ENCODE measurements around the gene DDIT3.
"Not testable (repeated sequence)": the region's sequence is repeated elsewhere in the genome, so short reads cannot be mapped to it uniquely, and the experiment has no call there.

The DDIT3 gene

GRCh38 chr12:57513266-57513665, 7.0 kb downstream of the DDIT3 start:
- no peak for DNase-seq (ENCODE audit: low read depth)

GRCh38 chr12:57512665-57513064, 7.6 kb downstream of the DDIT3 start:
- no peak for DNase-seq (ENCODE audit: low read depth)

GRCh38 chr12:57511588-57512325, 8.6 kb downstream of the DDIT3 start:
- DNase-seq (ENCODE audit: low read depth), result no peak

- DNase-seq (ENCODE audit: low read depth), result no peak
Observed at GRCh38 chr12:57511161-57511560, 9.2 kb downstream of the DDIT3 start.

- not testable (repeated sequence) for DNase-seq (ENCODE audit: low read depth)
Observed at GRCh38 chr12:57507796-57508195, 12.5 kb downstream of the DDIT3 start.

- DNase-seq (ENCODE audit: low read depth), result not testable (repeated sequence)
Observed at GRCh38 chr12:57506541-57506940, 13.8 kb downstream of the DDIT3 start.

- DNase-seq (ENCODE audit: low read depth), result not testable (repeated sequence)
Observed at GRCh38 chr12:57502311-57502969, 17.9 kb downstream of the DDIT3 start.

- DNase-seq (ENCODE audit: low read depth), result no peak
Observed at GRCh38 chr12:57500213-57500612, 20.1 kb downstream of the DDIT3 start.

- DNase-seq (ENCODE audit: low read depth), result no peak
Observed at GRCh38 chr12:57498571-57498970, 21.7 kb downstream of the DDIT3 start.

- no peak for DNase-seq (ENCODE audit: low read depth)
Observed at GRCh38 chr12:57498132-57498502, 22.2 kb downstream of the DDIT3 start.

- DNase-seq (ENCODE audit: low read depth), result no peak
Observed at GRCh38 chr12:57497223-57498131, 22.8 kb downstream of the DDIT3 start.

- DNase-seq (ENCODE audit: low read depth), result no peak
Observed at GRCh38 chr12:57496822-57497221, 23.5 kb downstream of the DDIT3 start.

- DNase-seq (ENCODE audit: low read depth), result not testable (repeated sequence)
Observed at GRCh38 chr12:57495051-57495701, 25.1 kb downstream of the DDIT3 start.

GRCh38 chr12:57491393-57492280, 28.7 kb downstream of the DDIT3 start:
- DNase-seq (ENCODE audit: low read depth), result no peak

- DNase-seq (ENCODE audit: low read depth), result no peak
Observed at GRCh38 chr12:57490126-57490525, 30.2 kb downstream of the DDIT3 start.

- no peak for DNase-seq (ENCODE audit: low read depth)
Observed at GRCh38 chr12:57489157-57489641, 31.1 kb downstream of the DDIT3 start.

GRCh38 chr12:57488402-57489156, 31.7 kb downstream of the DDIT3 start:
- DNase-seq (ENCODE audit: low read depth), result no peak

GRCh38 chr12:57487597-57488401, 32.5 kb downstream of the DDIT3 start, which contains the start of gene MARS1:
MARS1 (plus strand) TSS chr12:57488068; CDS start chr12:57488091, 23 bp downstream.
- DNase-seq (ENCODE audit: low read depth), result peak; percentile 89

- DNase-seq (ENCODE audit: low read depth), result no peak
Observed at GRCh38 chr12:57487055-57487596, 33.2 kb downstream of the DDIT3 start.

Measured in CMK (cell line).